ENCODE data around the gene WDR33.

Gene WDR33

DNA sequence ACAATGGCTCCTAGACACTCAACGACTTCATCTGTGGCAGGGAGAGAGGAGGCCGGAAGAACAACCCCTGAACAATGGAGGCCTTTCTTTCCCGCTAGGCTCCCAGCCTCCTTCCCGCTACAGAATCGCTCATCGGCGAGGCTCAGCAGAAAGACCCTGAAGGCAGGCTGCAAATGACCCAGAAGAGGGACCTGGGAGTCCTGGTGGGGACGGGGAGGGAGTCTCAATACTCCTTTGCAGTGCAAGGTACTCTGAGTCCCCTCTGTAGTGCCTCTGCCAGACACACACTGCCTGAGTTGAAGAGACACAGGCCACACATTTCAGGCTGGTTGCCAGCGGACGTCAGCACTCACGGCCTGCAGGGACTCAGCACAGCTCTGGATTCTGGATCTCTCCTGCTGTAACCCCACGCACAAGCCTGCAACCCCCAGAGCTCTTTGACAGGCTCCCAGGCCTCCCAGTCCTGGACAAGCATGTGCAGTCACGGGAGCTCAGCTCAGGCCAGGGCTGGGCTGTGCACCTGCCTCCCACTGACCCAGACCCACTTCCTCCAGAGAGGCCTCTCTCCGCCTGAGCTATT, 158.9 kb downstream of the WDR33 start:
- no peak for DNase-seq

DNA sequence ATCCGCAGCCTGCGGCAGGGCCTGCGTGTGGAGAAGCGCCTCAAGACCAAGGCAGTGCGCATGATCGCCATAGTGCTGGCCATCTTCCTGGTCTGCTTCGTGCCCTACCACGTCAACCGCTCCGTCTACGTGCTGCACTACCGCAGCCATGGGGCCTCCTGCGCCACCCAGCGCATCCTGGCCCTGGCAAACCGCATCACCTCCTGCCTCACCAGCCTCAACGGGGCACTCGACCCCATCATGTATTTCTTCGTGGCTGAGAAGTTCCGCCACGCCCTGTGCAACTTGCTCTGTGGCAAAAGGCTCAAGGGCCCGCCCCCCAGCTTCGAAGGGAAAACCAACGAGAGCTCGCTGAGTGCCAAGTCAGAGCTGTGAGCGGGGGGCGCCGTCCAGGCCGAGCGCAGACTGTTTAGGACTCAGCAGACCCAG, 159.6 kb downstream of the WDR33 start:
- DNase-seq: no peak

Data from activated CD4-positive, CD25-positive, alpha-beta regulatory T cell (primary cell).